Parathyroid adenoma (tissue), 2 donors: ENCODE results near the gene CERK.

Experiments
- H2AFZ ChIP-seq: fragments of 300-600 bp; sonication (generic); one replicate; pipeline ENCODE4 v1.7.0; 2017; ENCODE audit warnings: antibody characterized with exemption, mild to moderate bottlenecking
- H3K27ac ChIP-seq: fragments of 300-600 bp; sonication (generic); one replicate; pipeline ENCODE4 v1.7.0; 2017
- H3K27me3 ChIP-seq: fragments of 300-600 bp; sonication (generic); one replicate; pipeline ENCODE4 v1.7.0; 2017; ENCODE audit warnings: low read length; ENCODE audit not compliant: control insufficient read depth, insufficient read depth
- H3K36me3 ChIP-seq: fragments of 300-600 bp; sonication (generic); one replicate; pipeline ENCODE4 v1.7.0; 2017; ENCODE audit warnings: low read length; ENCODE audit not compliant: control insufficient read depth, insufficient read depth
- H3K4me1 ChIP-seq: fragments of 300-600 bp; sonication (generic); one replicate; pipeline ENCODE4 v1.7.0; 2017; ENCODE audit warnings: control low read depth
- H3K4me2 ChIP-seq: fragments of 300-600 bp; sonication (generic); one replicate; pipeline ENCODE4 v1.7.0; 2017; ENCODE audit warnings: low read length
- H3K4me3 ChIP-seq: fragments of 300-600 bp; sonication (generic); one replicate; pipeline ENCODE4 v1.7.0; 2017; ENCODE audit warnings: low read depth, low read length
- H3K79me2 ChIP-seq: fragments of 300-600 bp; sonication (generic); one replicate; pipeline ENCODE4 v1.7.0; 2017; ENCODE audit warnings: control low read depth
- H3K9ac ChIP-seq: fragments of 300-600 bp; sonication (generic); one replicate; pipeline ENCODE4 v1.7.0; 2017; ENCODE audit warnings: mild to moderate bottlenecking
- H3K9me3 ChIP-seq: fragments of 300-600 bp; sonication (generic); one replicate; pipeline ENCODE4 v1.7.0; 2017; ENCODE audit warnings: low read length; ENCODE audit not compliant: control insufficient read depth
- TF ChIP-seq, protein P1 (sequence below): fragments of 300-600 bp; sonication (generic); IDR thresholded peaks from one replicate; pipeline ENCODE4 v1.7.0; 2017; ENCODE audit warnings: antibody characterized with exemption, mild to moderate bottlenecking
- donor health status: primary hyperparathyroidism.

Gene CERK

DNA sequence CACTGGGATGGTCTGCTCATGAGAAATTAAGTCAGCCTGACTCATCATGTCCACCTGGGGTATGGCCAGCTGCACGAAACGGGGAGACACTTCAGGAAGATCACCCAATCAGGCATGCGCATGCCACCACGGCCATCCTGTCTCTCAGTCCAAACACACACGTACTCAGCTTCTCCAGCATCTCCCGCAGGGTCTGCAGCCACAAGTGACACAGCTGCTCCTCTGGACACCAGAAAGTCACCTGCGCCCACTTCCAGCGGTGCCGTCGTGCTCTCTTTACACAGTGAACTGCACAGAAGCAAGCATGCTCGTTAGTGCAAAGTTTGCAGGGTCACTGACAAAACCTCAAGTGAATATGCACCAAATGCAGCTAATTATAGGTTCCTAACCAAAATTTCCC is 18.1 kb downstream of the CERK start:
- Histone ChIP-seq H3K79me2 (no peaks in the 10 kb centered on the region), H3K4me2 (no peak overlapping the region), H3K27ac (no peak overlapping the region), H3K4me1 (no peaks in the 10 kb centered on the region), H3K27me3 (no peaks in the 10 kb centered on the region), H3K9ac (no peak overlapping the region), H3K9me3 (no peaks in the 10 kb centered on the region), H2AFZ (no peak overlapping the region), H3K4me3 (no peak overlapping the region), H3K36me3 (no peaks in the 10 kb centered on the region)
- TF ChIP-seq, protein P1, sequence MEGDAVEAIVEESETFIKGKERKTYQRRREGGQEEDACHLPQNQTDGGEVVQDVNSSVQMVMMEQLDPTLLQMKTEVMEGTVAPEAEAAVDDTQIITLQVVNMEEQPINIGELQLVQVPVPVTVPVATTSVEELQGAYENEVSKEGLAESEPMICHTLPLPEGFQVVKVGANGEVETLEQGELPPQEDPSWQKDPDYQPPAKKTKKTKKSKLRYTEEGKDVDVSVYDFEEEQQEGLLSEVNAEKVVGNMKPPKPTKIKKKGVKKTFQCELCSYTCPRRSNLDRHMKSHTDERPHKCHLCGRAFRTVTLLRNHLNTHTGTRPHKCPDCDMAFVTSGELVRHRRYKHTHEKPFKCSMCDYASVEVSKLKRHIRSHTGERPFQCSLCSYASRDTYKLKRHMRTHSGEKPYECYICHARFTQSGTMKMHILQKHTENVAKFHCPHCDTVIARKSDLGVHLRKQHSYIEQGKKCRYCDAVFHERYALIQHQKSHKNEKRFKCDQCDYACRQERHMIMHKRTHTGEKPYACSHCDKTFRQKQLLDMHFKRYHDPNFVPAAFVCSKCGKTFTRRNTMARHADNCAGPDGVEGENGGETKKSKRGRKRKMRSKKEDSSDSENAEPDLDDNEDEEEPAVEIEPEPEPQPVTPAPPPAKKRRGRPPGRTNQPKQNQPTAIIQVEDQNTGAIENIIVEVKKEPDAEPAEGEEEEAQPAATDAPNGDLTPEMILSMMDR, result no peak

DNA sequence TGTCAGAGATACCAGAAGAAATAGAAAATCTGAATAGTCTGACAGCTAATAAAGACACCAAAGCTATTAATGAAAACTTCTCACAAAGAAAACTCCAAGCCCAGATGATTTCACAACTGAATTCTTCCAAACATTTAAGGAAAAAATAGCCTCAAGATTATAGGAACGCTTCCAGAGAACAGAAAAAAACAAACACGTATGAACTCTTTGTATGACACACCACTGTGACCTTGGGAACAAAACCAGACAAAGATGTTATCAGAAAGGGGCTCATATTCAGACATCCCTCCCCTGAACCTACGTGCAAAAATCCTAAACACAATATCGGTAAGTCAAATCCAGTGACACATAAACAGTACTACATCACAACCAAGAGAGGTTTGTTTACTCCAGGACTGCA is 23.5 kb downstream of the CERK start:
- TF ChIP-seq, protein P1, result no peak
- Histone ChIP-seq H3K27ac (no peak overlapping the region), H3K36me3 (no peaks in the 10 kb centered on the region), H2AFZ (no peak overlapping the region), H3K4me1 (no peaks in the 10 kb centered on the region), H3K27me3 (no peaks in the 10 kb centered on the region), H3K79me2 (no peaks in the 10 kb centered on the region), H3K4me3 (no peak overlapping the region), H3K9me3 (no peaks in the 10 kb centered on the region), H3K9ac (no peak overlapping the region), H3K4me2 (no peak overlapping the region)

DNA sequence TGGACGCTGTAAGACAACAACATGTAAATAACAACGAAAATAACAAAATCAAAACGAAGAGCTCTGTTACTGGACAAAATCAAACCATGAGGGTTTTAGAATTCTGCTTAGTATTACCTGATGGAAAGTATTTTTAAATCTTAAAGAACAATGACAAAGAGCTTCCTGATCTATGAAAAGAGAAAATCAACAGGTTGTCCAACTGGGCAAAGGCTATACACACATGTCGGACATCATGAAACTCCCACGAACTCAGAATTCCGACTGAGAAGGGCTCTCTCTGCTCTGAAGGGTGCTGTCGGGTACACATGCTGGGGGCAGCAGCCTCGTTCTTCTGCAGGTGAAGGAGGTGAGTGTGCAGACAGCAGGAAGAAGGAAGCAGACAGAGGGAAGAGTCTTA is 25.8 kb downstream of the CERK start:
- H3K4me1 ChIP-seq, result no peaks in the 10 kb centered on the region
- H3K4me3 ChIP-seq, result no peak overlapping the region
- no peaks in the 10 kb centered on the region for H3K36me3 ChIP-seq
- H3K27me3 ChIP-seq, result no peaks in the 10 kb centered on the region
- H3K9me3 ChIP-seq, result no peaks in the 10 kb centered on the region
- no peak overlapping the region for H3K27ac ChIP-seq
- H3K4me2 ChIP-seq, result no peak overlapping the region
- no peaks in the 10 kb centered on the region for H3K79me2 ChIP-seq
- H2AFZ ChIP-seq, result no peak overlapping the region
- H3K9ac ChIP-seq, result no peak overlapping the region
- TF ChIP-seq, protein P1, result no peak

DNA sequence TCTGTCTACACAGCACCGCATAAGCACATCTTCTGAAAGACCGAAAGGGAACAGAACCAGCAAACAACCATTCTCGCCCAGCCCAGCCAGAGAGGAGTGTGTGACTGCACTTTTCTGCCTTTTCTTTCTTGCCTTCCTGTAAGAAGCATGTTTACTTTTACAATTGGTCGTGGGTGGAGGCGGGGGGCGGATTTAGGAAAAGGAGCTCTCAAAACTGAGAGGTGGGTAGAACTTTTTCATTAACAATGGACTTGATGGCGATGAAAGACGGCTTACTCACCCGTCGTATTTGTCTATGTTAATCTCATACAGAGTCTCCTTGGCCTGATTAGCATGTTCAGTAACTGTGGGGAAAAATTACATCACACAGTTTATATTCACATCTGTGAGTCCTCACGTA is 27.2 kb downstream of the CERK start:
- Histone ChIP-seq H3K9ac (no peak overlapping the region), H3K79me2 (no peaks in the 10 kb centered on the region), H3K4me3 (no peak overlapping the region), H3K36me3 (no peaks in the 10 kb centered on the region), H3K4me2 (no peak overlapping the region), H3K27ac (no peak overlapping the region), H3K4me1 (no peaks in the 10 kb centered on the region), H3K27me3 (no peaks in the 10 kb centered on the region), H2AFZ (no peak overlapping the region), H3K9me3 (no peaks in the 10 kb centered on the region)
- TF ChIP-seq, protein P1, result no peak

DNA sequence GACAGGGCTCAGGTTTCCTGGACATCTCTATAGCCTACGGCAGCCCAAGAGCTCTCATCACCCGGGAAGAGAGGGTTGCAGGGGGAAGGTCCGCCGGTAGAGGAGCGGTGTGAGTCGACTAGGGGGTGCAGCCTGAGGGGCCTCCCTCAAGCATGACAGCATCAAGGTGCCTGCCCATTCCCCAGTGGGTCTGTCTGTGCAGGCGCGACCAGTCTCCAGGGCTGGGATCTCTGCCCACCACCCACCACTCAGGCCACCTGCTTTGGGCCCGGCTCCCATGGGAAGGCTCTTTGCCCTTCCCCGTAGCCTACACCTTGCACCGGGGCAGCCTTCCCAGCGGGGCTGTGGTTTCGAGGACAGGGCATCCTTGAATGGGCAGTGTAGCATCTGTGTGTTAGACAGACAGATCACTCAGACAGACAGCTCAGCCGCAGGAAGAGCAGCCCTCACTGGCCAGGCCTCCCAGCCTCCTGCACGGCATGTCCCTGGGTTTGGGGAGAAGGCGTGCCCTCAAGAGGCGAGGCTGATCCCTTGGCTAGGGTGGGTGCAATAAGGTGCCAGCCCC is 29.2 kb downstream of the CERK start:
- no peak overlapping the region for H3K9ac ChIP-seq
- no peaks in the 10 kb centered on the region for H3K79me2 ChIP-seq
- H2AFZ ChIP-seq, result no peak overlapping the region
- TF ChIP-seq, protein P1, result no peak
- H3K4me1 ChIP-seq, result no peaks in the 10 kb centered on the region
- no peaks in the 10 kb centered on the region for H3K9me3 ChIP-seq
- no peak overlapping the region for H3K4me2 ChIP-seq
- H3K4me3 ChIP-seq, result no peak overlapping the region
- no peaks in the 10 kb centered on the region for H3K36me3 ChIP-seq
- no peak overlapping the region for H3K27ac ChIP-seq
- no peaks in the 10 kb centered on the region for H3K27me3 ChIP-seq
